Mucosa of gallbladder (tissue), 1 donor: ENCODE results near the gene SLC22A23. TPM values are rescaled to one million over a fixed set of nuclear protein-coding genes. Genes with fewer than 3 reads are reported as not detected.
A peak's percentile ranks its signal among the peaks of the same experiment; 100 is the strongest.

ENCODE experiments used
- DNase-seq: peaks from one replicate; pipeline ENCODE4 v3.0.0-alpha.2; 2020; ENCODE audit warnings: low spot score
- total RNA-seq: library from RNA; stranded (reverse); gene quantifications from one replicate; pipeline ENCODE4 v1.2.1, GENCODE V29; 2021
- donor health status: DM: no; HTN: no; CAD: no.

SLC22A23 gene
- total RNA-seq, 1 donor from 2014 or later, result 46.0 TPM

DNA sequence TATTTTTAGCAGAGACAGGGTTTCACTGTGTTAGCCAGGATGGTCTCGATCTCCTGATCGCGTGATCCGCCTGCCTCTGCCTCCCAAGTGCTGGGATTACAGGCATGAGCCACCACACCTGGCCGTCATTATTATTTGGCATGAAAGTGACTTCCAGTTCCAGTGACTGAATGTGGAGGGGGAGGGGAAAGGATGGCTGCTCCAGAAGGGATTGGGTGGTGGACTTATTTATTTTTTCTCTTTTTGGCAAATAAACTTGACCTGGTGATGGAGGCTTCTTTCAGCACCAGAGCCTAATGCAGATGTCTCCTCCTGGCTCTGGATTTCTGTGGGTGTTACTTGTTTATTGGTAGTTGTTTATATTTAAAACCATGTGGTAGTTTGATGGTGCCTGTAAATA is 16.9 kb upstream of the SLC22A23 start:
- DNase-seq, result no peak

DNA sequence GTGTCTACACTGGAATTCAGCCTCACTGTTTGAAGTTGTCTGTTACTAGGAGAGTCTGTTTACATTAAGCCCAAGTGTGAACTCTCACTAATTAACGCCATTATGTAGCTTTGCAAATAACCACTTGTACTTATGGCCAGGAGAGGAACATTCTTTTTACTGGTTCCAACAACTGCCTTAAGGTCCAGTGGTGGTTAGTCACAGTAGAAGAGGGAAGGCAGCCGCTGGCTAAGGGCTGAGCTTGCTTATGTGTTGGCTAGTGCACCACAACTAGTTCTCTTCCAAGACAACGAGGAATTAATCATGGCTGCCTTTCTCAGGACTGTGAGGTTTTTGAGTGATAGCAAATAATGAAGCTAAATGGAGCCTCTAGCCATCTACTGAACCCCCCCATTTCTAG is 14.9 kb upstream of the SLC22A23 start:
- DNase-seq, result no peak

DNA sequence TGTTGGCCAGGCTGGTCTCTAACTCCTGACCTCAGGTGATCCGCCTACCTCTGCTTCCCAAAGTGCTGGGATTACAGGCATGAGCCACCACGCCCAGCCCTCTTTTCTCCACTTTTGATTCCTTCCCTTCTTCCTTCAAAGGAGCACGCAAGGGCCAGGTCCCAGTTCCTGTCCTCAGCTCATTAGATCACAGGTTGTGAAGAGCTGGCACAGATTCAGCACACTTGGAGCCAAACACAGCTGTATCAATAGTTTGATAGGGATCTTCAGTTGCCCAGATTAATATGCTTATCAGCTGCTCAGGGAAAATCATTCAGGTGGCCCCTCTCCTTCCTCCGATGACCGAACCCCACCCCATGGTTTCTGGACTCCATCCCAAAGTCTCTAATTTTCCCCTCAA is 14.4 kb upstream of the SLC22A23 start:
- no peak for DNase-seq

DNA sequence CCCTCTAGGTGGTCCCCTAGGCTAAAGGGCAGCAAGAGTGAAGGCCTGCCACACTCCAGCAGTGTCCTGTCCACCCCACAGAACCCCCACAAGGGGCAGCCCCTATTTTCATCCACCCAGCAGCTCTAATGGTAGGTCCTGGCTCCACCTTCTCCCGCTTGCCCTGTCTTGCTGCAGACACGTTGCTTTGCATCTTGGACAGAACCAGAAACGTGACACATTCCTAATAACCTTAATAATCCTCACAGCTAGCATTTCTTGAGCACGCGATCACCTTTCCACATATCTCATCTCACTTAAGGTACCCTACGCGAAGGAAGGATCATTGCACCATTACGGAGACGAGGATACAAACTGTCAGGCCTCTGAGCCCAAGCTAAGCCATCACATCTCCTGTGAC is 11.7 kb upstream of the SLC22A23 start:
- DNase-seq, result no peak

DNA sequence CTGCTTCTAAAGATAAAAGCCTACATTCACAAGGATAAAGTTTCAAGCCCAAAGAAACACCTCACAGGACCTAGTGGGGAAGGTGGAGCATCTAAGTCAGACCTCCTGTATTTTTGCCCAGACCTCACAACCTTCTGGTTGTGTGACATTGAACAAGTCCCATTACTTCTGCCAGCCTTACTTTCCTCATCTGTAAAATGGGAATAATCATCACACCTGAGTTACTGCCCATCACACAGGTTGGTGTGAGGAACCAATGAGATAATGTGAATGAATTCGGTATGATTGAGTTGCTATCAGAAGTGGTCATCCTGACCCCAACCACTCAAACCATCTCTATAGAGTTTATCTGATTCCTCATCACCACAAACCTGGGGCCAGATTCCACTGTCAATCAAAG is 11.1 kb upstream of the SLC22A23 start:
- DNase-seq, result no peak

DNA sequence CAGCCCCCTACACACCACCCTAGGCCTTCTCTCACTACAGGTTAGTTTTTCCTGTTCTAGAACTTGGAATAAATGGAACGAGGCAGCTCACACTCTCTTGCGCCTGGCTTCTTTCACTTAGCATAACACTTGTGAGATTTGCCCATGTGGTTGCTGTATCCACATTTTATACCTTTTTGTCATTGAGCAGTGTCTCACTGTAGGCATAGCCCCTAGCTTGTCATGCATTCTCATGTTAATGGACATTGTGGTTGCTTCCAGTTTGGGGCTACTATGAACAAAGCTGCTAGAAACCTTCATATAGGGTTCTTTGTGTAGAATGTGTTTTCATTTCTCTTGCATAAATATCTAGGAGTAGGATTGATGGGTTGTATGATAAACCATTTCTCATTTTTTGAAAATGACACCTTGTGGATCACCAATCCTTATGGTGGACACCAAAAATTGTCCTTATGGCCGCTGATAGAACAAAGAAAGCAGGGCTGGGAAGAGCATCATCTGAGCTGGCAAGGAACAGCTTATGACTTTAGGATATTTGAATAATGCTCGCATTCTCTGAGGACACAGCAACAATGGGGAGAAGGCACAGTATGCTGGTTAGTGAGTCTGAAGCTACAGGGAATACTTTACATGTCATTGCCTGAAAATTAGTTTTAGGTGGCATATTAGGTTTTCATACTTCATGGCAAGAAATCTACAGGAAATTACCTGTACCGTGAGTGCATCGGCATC is 9.8 kb upstream of the SLC22A23 start:
- DNase-seq, result no peak

DNA sequence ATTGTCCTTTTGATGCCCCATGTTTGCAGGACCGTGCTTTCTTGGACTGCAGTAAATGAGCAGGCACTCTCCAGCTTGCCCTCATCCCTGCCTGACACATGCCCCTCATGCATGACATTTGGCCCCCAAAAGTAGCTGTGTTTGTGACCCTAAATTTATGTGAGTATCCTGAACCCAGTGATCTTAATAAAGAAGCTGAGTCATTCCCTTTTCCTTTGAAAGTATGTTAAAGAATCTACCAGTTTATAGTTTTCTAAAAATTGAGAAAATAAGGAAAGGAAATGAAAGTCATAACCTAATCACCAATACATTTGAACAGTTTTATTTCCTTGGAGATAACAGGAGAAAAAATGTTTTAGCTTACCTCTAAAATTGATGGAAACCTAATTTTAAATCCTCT is 3.4 kb upstream of the SLC22A23 start:
- no peak for DNase-seq

DNA sequence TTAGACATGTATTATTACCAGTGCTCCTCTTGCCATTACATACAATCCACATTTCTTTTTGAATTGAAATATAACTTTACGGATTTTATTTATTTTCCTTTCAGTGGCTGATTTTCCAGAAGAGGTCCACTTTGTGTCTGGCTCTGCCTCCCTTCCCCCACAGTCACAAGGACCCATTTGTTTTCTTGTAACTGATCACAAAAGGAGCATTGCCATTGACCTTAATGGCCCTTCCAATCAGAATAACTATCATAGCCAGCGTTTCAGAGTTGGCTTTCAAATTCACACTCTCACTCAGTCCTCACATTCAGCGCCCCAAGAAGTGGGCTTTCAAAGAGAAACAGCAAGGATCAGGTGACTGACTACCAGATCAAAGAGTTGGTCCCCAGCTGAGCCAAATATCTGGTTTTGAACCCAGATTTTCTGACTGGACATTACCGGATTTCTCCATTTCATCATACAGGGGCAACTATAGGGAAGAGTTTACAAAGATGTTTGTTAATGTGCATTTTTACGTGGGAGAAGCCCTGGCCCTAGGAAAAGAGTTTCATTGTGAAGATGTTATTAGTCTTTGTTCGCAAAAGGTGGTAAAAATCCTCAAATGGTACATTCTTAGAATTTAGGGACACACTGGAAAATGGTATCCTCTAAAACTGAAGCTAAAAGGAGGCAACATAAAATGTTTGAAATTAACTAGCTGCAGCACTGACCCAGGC is 2.0 kb upstream of the SLC22A23 start:
- DNase-seq, result no peak

DNA sequence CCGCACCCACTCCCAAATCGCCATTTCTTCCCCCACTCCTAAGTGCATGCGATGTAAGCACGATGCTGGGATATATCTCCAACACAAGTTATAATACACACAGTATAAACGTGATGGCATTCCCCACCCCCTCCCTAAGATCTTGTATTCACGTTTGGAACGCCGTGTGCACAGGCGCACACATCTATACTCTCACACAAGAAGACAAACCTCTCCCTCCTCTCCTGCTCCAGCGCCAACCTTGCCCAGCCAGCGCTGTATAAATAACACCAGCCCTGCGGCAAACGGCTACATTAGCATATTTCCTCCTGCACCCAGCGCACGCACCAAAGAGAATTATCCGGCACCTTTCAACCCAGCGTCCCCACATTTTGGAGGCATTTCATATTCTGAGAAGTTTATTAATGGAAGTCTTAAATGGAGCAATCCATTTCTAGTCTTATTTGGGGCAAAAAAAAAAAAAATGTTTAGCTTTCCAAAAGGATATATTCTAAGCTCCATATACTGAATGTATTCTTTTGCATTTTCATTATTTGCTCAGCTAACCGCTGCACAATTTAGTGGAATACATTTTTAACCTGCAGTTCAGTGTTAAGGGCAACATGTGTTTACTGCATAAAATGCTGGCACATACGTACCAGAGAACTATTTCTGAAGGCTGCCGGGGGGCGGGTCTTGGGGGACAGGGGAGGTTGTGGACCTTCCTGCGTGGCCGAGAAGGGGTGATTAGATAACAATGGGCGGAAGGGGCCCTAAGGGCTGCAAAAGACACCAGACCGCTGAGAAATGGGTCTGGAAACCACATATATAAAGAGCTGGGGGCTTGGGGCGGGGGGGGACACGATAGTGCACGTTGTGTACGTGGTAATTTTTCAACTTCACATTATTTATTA is 1.1 kb upstream of the SLC22A23 start:
- DNase-seq, result peak; percentile 51

DNA sequence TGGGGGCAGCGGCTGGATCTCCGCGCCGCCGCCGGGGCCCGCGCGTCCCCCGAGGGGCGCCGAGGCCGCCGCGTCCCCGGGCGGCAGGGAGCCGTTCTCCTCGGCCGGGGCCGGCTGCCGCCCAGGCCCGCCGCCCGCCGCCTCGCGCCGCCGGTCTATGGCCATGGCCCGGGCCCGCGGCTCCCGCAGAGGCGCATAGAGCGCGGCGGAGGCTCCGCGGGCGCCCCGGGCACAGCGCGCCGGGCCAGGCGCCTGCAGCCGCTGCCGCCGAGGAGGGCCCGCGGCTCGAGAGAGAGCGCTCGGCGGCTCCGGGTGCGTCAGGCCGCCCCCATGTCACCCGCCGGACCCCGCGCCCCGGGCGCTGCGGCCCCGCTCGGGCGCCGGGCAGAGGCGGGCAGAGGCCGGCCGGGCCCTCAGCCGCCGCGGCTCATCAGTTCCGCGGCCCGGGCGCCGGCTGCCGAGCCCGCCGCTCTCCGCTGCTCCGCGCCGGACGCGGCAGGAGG is 404 bp downstream of the SLC22A23 start:
- no peak for DNase-seq

DNA sequence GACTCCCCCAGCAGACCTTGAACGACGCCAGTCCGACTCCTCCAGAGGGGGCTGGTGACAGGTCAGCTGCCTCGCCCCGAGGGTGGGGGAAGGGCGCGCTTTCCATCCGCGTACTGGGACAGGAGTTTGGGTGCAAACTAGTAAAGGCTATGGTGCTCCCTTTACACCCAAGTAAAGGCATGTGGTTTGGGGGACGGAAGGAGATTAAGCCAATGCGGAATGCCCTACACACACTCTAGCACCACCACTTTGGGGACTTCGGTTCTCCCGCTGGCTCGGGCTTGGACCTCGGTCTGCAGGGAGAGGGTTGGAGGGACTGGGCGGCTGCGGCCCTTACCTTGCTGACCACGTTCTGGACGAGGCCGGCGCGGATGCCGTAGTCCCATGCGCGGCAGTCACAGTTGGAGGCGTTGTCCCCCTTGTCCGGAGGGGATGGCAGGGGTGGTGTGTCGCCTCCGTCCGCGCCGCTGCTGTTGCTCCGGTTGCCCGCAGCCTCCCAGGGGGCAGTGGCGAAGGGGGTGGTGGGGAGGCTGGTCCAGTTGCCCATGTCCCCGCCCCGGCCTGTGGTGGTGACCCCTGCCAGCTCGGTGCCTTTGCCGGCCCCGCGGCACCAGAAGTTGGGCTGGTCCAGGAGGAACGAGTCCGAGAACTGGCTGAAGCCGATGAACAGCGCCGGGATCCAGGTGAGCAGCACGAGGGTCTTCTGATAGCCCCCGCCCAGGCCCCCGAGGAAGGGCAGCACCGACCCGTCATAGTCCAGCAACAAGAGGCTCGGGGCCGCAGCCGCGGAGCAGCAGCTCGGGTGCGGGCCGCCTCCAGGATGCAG is 1.1 kb downstream of the SLC22A23 start:
- DNase-seq, result no peak

DNA sequence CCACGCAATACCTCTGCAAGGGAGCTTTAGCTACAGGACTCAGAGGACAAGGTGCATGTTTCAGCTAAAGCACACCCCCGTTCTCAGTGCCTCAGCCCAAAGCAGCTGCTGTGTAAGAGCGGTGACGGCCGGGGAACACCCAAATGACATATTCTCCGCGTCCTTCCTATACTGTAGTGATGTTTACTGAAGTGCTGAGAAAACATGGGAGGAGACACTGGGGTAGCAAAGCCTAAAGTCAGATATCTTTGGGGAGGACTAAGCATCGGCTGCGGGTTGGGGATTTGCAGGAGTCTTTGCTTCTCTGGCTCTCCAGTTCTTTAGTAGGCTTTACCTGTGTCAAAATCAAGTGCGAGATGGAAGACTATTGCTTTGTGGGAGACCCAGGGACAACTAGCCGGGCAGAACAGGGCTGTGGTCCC is 1.7 kb downstream of the SLC22A23 start:
- no peak for DNase-seq

DNA sequence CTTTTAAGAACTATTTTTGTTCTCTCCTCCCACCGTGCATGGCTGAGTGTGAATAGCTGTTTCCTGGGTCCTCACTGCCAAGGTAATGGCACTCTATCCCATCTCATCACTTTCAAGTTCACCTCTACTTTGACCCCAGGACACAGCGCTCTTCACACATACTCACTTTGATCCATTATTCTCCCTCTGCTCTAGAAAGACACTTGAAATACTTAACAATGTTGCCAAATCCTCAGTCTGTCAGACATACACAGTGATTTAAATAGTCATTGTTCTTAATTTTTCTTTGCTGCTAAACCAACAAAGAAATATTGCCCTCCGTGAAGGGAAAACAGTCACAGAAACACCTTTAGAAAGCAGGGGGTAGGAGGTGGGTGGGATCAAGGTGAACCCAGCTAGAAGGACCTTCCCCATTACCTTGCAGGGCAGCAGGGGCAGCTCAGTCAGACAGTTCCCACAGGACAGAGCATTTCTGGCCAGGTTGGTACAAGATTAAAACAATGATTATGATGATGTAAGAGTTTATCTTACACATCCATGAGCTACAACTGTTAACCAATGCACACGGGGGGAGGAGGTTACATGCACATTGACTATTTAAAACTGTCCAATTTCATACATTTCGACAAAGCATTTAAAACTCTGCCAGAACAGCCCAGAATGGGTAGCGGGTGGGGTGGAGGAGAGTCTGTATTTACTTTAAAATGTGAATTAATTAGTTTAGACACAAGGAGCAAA is 2.4 kb downstream of the SLC22A23 start:
- no peak for DNase-seq

DNA sequence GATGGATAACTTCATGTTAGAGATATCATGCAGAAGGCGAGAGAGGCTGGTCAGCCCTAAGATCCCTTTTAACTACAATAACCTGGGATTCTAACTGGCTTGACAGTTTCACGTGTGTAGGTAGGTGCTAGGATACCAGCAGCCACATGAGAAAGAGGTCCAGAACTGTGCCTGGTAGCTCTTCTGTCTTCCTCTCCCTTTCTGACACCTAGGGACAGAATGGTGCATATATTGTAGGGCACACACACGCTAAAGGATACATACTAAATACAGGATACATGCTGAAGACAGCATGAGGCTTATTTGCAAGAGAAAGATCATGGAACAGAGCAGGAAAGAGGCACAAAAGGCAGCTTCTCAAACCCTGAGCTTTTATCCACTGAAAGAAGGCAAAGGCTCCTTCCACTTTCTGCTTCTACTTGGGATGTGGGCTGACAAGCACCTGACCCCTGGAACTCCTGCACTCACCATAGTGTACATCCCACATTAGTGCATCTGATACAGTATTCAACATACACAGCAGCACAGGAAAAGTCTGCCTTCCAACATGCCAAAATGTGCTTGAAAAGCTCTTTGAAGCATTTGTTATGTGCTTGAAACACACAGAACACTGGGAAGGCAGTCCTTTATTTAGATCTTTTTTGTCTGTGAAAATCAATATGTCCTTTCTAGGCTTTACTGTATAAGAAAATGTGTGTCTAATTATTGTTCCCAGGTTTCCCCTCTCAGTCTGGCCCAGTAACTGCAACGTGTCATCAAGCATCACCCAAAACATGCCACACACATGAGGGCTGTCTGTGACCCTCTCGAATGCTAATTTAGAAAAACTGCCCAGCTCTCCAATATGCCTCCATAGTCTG is 3.2 kb downstream of the SLC22A23 start:
- DNase-seq, result no peak

DNA sequence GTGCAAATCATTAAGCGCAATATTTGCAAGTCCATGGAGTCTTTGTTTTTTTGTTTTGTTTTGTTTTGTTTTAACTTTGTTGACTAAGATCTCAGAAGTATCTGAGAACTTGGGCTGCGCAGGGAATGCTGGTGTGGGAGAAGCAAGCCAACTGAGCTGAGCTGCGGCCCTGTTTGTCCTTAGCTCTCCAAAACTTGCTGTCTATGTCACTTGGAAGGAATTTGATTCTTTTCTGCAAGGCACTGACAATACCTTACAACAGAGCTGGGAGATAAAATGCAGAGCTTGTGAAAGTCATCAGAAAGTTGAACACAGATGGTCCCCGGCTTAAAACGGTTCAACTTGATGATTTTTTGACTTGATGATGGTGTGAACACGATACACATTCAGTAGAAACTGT is 5.4 kb downstream of the SLC22A23 start:
- DNase-seq, result no peak

DNA sequence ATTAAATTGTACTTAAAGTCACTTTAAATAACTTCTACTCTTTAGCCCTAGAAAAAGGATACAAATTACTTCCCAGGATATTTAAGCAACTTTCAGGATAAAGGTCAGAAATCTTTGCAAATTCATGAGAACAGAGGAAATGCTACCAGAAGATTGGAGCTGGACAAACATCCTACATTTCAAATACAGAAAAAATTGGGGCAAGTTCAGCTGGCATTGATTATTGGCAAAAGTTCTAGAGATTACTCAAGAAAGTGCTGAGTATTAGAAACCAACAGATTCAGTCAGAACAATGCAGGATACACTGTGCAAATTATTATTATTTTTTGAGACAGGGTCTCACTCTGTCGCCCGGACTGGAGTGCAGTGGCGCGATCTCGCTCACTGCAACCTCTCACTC is 6.0 kb downstream of the SLC22A23 start:
- no peak for DNase-seq

DNA sequence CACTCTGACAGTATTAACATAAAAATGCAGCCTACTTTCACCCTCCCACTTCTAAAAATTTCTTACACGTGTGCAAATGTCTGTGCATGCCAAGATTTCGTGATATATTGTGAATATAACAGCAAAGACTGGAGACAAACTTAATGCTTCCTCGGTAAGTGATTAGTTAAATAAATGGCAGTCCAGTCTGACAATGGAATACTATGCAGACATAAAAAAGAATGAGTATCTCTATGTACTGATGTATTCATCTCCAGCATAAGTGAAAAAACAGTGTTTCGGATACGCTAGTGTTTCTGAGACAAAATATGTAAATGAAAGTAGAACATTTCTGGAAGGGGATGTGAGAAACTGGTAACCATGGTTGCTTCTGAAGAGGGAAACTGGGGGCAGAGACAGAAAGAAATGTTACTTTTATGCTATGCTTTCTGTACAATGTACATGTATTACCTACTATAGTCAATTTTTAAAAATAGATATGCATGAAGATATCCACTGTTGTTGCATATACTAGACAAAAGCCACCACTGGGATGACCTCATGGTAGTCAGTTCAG is 7.0 kb downstream of the SLC22A23 start:
- DNase-seq, result no peak

DNA sequence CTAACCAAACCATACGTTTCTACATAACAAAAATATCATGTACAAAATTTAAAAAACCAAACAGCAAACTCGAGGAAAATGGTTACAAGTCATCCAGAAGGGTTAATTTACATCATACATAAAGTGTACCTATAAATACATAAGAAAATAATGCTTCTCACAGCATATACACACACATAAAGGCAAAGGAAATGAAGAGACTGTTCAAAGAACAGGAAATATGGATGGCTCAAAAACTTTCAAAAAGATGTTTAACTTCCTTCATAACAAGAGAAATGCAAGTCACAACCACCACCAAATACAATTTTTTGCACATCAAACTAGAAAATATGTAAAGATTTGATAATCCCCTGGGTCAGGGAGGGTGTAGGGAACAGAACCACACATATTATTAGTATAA is 7.5 kb downstream of the SLC22A23 start:
- no peak for DNase-seq

DNA sequence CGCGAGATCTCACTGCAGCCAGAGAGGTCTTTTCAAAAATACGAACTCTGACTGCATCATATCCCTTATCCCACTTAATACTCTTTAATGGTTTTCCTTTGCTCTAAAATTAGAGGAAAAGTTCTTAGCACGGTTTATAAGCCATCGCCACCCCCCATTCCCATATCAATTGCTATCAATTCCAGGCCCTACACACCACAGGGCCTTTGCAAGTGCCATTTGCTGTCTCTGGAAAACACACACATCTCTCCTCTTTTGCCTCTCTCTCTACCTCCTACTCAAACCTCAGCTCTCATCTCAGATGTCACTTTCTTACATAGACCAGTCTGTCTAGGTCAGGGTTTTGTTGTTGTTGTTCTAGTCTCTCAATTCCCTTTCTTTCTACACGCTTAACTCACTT is 9.8 kb downstream of the SLC22A23 start:
- DNase-seq, result no peak
